Stimulated activated memory B cell treated with anti-CD40 and anti-IgM and Interleukin-4, amounts not matched to agents 10 μg/mL and 1 μg/mL and 100 μg/mL, for 72 hours (primary cell): ENCODE data around the gene CCDC110.
"Not testable (repeated sequence)": the region's sequence is repeated elsewhere in the genome, so short reads cannot be mapped to it uniquely, and the experiment has no call there.

Experiments
- ATAC-seq: fragments of 150-1000 bp; cut with Tn5 transposase; 2 replicates; pipeline ENCODE4 v1.10.0; 2021
- H3K27ac Mint-ChIP-seq: one replicate; pipeline ENCODE4 v1.8.0; 2022; ENCODE audit warnings: mild to moderate bottlenecking, mixed read lengths
- H3K27me3 Mint-ChIP-seq: one replicate; pipeline ENCODE4 v1.8.0; 2022; ENCODE audit warnings: mixed read lengths
- H3K36me3 Mint-ChIP-seq: one replicate; pipeline ENCODE4 v1.8.0; 2022; ENCODE audit warnings: mixed read lengths
- H3K4me1 Mint-ChIP-seq: one replicate; pipeline ENCODE4 v1.8.0; 2022; ENCODE audit warnings: mixed read lengths
- H3K4me3 Mint-ChIP-seq: one replicate; pipeline ENCODE4 v1.8.0; 2022; ENCODE audit warnings: mild to moderate bottlenecking, moderate library complexity, mixed read lengths
- H3K9me3 Mint-ChIP-seq: one replicate; pipeline ENCODE4 v1.8.0; 2022; ENCODE audit warnings: mixed read lengths

CCDC110 gene

DNA sequence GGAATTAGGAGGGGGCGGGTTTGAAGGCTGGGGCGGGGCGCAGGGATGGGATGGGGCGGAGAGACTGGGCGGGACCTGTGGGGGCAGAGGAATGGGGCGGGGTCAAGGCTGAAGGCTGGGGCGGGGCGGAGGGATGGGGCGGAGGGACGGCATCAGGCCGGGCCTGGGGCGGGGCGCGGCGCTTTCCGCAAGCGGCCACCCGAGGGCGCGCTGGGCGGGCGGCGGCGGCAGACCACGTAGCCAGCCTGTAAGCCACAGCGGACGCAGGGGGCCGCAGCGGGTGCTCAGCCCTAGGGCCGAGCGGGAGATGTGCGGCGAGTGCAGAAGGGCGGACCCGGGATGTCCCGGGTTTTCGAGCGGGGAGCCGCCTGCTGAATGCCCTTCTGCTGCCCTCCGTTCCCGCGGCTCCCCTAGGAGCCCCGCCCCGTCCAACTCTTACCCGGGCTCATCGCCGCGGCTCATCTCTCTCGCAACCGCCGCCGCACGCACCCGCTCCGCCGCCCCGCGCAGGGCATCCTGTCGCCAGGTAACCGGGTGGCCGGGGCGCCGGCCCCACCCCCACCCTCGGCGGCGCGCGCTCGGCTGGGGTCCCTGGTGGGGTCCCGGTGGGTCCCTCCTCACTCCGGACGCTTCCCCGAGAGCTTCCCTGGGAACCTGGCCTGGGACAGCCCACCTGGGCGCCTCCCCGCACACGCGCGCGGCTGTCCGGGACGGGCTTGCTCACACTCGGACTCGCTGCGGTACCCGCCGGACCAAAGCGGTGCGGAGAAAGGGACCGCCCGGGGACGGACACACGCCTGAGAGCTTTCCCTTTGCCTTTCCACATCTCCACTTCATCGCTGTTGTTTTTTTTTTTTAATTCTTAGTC, at the start of gene CCDC110:
CCDC110 (minus strand) TSS at position 499 of the 868 bp plus-strand sequence; CDS start at position 449, 50 bp downstream.
- Mint-ChIP-seq H3K4me1 (peaks cover 29% of the 10 kb centered on the region), H3K36me3 (no peaks in the 10 kb centered on the region), H3K27me3 (peaks cover 2% of the 10 kb centered on the region), H3K9me3 (no peaks in the 10 kb centered on the region), H3K4me3 (peak within 1 kb of the TSS; percentile 97), H3K27ac (peak within 1 kb of the TSS; percentile 92)
- peak; percentile 95 for ATAC-seq

DNA sequence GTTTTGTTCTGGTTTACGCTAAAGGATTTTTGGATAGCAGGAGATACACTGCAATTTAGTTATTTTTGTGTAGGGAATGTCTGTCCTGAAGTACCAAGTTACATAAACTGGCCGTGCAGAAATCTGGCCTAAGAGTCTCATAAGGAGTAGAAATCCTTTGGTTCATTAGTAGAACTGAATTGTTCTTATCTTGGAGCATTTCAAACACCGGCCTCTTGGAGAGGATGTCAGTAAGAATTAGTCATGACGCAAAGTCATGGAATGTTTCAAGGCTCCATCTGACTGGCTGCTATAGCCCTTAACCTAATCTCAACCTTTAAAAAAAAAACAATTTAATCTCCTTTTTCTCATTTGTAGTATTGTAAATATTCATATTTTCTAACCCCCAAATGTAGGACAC, 48.6 kb upstream of the CCDC110 start:
- H3K4me1 Mint-ChIP-seq = no peaks in the 10 kb centered on the region

DNA sequence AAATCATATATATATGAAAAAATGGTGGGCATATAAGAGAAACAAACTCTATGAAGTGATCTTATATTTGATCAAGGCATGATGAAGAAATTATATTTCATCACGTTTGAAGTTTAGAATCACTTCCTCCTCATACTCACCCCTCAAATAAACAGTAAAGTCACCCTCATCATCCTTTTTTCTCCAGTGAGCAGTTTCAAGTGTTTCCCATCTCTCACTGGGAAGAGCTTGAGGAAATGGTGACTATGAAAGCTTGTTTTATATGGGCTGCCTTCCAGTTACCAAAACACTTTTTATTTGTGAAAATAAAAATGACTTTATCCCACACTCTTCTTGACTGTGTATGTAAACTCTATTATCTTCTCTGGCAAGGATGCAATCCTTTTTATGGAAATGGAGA, 47.0 kb upstream of the CCDC110 start:
- H3K27ac Mint-ChIP-seq = no peak overlapping the region
- no peaks in the 10 kb centered on the region for H3K36me3 Mint-ChIP-seq
- H3K4me1 Mint-ChIP-seq = peaks cover 5% of the 10 kb centered on the region
- no peaks in the 10 kb centered on the region for H3K9me3 Mint-ChIP-seq
- ATAC-seq = no peak
- no peak overlapping the region for H3K4me3 Mint-ChIP-seq
- peaks cover 9% of the 10 kb centered on the region for H3K27me3 Mint-ChIP-seq

More for the DNA sequence above, 48.6 kb upstream of the CCDC110 start:
- no peaks in the 10 kb centered on the region for H3K9me3 Mint-ChIP-seq
- ATAC-seq = no peak
- H3K36me3 Mint-ChIP-seq = no peaks in the 10 kb centered on the region
- no peak overlapping the region for H3K27ac Mint-ChIP-seq
- H3K4me3 Mint-ChIP-seq = no peak overlapping the region
- no peaks in the 10 kb centered on the region for H3K27me3 Mint-ChIP-seq

DNA sequence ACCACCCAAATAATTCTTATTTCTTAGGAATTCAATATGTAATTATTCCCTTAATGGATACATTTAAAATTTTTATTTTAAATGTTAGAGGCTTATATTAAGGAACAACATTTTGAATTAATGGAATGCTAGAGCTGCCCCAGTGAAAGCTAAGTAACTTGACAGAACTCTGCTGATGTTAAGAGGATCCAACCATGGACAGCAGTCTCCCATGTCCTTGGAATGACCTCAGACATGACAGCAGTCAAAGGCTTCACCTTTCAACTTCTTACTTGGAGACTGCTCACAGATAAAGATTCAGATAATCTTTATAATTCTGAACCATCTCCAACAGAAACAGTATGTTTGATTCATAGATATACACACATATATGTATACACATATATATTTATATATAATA, 46.5 kb upstream of the CCDC110 start:
- H3K27me3 Mint-ChIP-seq = peaks cover 13% of the 10 kb centered on the region
- no peak overlapping the region for H3K27ac Mint-ChIP-seq
- H3K4me3 Mint-ChIP-seq = no peak overlapping the region
- no peaks in the 10 kb centered on the region for H3K36me3 Mint-ChIP-seq
- no peaks in the 10 kb centered on the region for H3K9me3 Mint-ChIP-seq
- peaks cover 9% of the 10 kb centered on the region for H3K4me1 Mint-ChIP-seq
- ATAC-seq = no peak

DNA sequence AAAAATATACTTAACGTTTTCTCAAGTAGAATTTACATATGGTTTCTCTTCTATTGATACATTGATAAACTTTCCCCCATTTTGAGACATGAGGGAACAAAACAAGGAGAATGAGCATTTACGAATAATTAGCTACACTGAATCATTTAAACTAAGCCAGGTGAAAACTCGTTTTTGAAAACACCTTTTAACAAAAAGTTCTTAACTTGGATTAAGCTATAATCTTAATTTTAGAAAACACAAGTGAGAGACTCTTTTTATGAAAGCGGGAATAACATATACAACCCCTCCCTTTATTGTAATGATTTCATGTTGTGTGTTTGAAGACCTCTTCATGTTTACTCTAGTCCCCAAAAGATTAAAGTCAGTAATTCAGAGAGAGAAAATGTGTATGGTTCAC, 43.7 kb upstream of the CCDC110 start:
- peaks cover 34% of the 10 kb centered on the region for H3K27me3 Mint-ChIP-seq
- H3K9me3 Mint-ChIP-seq = no peaks in the 10 kb centered on the region
- H3K4me3 Mint-ChIP-seq = no peak overlapping the region
- no peak for ATAC-seq
- no peaks in the 10 kb centered on the region for H3K36me3 Mint-ChIP-seq
- H3K27ac Mint-ChIP-seq = no peak overlapping the region
- peaks cover 11% of the 10 kb centered on the region for H3K4me1 Mint-ChIP-seq

DNA sequence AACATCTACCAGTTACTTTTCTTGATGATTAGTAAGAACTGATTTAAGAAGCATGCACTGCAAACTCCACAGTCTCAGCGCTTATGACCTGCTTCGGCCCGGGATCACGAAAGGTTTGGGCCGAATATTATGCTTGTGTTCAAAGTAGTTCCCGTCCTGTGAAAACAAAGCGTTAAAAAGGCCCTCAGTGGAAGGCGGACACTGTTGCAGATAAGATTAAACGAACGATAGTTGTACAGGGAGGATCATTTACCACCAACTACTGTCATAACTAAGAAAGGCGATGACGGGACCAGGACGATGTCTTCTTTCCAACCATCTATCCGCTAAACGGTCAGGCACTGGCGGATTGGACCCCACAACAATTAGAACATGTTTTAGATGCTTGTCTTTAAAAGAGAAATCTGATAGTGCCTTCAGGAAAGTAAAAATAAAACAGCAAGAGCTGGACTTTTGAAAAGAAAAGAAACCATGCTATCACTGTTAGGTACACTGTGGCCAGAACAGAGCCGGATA, 42.7 kb upstream of the CCDC110 start:
- Mint-ChIP-seq H3K4me3 (no peak overlapping the region), H3K36me3 (no peaks in the 10 kb centered on the region), H3K9me3 (no peaks in the 10 kb centered on the region), H3K4me1 (peaks cover 11% of the 10 kb centered on the region), H3K27me3 (peaks cover 34% of the 10 kb centered on the region), H3K27ac (no peak overlapping the region)
- no peak for ATAC-seq

DNA sequence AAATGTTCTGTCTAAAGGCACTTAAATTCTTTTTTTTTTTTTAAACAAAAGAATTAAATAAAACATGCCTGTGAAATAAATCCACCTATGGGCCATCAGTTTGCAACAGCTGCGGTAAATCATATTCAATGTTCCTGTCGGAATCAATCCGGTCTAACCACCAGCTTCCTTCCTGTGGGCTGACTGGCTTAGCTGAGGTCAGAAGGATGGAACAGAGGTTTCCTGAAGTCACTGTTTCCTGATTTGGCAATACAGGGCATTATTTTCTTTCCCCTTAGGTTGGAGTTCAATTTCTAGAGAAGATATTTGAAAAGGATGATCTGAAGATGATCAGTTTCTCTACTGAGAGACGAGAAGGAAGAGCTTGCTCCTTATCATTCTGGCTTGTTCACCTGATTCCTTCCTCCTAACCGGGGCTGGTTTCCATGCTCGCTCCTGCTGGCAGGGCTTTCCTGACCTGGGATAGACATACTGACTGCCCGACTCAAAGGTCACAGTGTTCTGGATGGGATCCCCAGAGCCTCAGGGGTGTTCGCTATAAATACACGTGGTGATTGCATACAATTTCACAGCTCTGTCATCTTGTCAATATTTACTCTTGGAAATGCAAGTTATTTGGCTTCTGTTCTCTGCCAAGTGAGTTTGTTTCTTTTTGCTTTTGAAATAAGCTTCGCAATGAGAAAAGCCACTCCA, 42.1 kb upstream of the CCDC110 start:
- no peak overlapping the region for H3K27ac Mint-ChIP-seq
- no peaks in the 10 kb centered on the region for H3K36me3 Mint-ChIP-seq
- peaks cover 11% of the 10 kb centered on the region for H3K4me1 Mint-ChIP-seq
- ATAC-seq = no peak
- H3K4me3 Mint-ChIP-seq = no peak overlapping the region
- H3K9me3 Mint-ChIP-seq = no peaks in the 10 kb centered on the region
- peaks cover 35% of the 10 kb centered on the region for H3K27me3 Mint-ChIP-seq

DNA sequence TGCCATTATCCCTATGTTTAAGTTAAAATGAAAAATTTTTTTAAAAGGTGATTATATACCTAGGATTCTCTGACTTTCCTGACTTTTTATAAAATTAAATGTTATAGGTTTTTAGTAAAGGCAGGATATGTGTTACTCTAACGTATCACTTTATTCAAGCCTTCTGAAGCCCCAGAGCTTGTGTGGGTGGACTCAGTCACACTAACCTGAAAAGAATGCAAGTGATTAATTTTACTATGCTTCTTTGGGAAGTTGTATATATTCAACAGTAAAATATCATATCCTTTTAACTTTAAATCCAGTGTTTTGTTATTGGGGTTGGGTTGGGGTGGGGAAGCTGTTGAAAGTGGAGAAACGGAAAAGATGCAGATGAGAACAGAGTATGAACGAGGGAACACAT, 41.0 kb upstream of the CCDC110 start:
- Mint-ChIP-seq H3K36me3 (no peaks in the 10 kb centered on the region), H3K4me1 (peaks cover 11% of the 10 kb centered on the region), H3K27ac (no peak overlapping the region), H3K9me3 (no peaks in the 10 kb centered on the region), H3K4me3 (no peak overlapping the region), H3K27me3 (peaks cover 42% of the 10 kb centered on the region)
- ATAC-seq = no peak

DNA sequence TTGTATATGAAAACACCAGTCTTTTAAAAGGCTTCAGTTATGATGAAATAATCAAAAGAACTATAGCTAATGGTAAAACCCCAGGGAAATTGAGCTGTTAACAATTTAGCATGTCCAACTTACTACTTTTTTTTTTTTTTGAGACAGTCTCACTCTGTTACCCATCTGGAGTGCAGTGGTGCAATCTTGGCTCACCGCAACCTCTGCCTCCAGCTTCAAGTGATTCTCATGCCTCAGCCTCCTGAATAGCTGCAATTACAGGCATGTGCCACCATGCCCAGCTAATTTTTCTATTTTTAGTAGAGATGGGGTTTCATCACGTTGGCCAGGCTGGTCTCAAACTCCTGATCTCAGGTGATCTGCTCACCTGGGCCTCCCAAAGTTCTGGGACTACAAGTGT, 39.7 kb upstream of the CCDC110 start:
- H3K9me3 Mint-ChIP-seq, ATAC-seq, H3K4me3 Mint-ChIP-seq, H3K27ac Mint-ChIP-seq, H3K36me3 Mint-ChIP-seq: not testable (repeated sequence)
- peaks cover 11% of the 10 kb centered on the region for H3K4me1 Mint-ChIP-seq
- H3K27me3 Mint-ChIP-seq = peaks cover 47% of the 10 kb centered on the region

DNA sequence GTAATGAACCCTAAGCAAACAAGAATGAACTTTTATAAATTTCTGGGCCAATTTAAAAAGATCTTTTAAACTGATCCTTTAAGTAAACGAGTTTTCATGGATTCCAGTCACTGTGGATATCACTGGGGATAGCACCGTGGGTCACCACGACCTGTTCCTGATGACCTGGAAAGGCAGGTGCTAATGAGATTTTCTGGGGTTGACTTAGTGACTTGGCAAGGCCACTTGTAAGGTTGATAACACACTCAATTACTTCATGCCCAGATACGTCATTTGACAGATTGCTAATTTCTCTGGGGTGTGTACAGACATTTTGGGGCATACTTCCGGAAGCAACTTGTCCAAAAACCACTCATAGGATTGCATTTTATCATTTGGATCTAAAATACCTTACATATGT, 39.3 kb upstream of the CCDC110 start:
- H3K27me3 Mint-ChIP-seq = peaks cover 52% of the 10 kb centered on the region
- ATAC-seq = no peak
- H3K27ac Mint-ChIP-seq = no peak overlapping the region
- no peaks in the 10 kb centered on the region for H3K9me3 Mint-ChIP-seq
- H3K4me3 Mint-ChIP-seq = no peak overlapping the region
- peaks cover 11% of the 10 kb centered on the region for H3K4me1 Mint-ChIP-seq
- no peaks in the 10 kb centered on the region for H3K36me3 Mint-ChIP-seq

DNA sequence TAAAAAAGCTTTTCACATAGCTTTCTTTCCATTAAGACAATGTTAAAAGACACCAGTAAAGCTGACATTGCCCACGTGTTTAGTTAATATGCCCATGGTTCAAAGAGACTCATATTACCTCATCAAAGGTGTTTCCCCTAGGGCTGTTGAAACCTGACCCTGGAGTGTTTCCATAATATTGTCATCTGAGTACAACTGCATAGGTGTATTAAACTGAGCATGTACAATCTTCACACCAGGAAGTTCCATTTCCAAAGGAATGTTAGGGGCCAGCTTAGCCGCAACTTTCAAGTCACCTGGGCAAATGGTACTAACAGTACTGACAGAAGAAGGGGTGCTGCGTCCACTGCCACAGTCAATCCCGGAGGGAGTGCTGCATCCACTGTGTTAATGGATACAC, 36.6 kb upstream of the CCDC110 start:
- H3K4me1 Mint-ChIP-seq = peaks cover 3% of the 10 kb centered on the region
- H3K27me3 Mint-ChIP-seq = peaks cover 57% of the 10 kb centered on the region
- no peaks in the 10 kb centered on the region for H3K36me3 Mint-ChIP-seq
- no peaks in the 10 kb centered on the region for H3K9me3 Mint-ChIP-seq
- H3K27ac Mint-ChIP-seq = no peak overlapping the region
- no peak for ATAC-seq
- no peak overlapping the region for H3K4me3 Mint-ChIP-seq

DNA sequence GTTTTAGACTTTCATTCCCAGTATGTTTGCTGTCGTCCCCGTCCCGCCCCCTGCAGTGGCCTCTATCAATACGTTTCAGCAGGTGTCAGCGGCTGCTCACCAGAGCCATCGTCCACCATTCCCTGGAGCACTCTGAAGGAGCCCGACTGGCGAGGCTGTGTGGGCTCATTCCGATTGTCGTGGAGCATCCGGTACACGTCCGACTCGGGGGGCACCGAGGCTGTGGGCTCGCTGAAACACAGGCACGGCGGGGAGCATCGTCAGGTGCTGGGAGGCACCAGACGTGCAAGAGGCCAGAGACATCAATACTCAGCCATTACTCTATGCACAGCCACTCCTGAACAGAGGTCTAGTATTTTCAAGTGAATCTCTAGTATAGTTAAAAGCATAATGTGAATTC, 34.9 kb upstream of the CCDC110 start:
- ATAC-seq = no peak
- Mint-ChIP-seq H3K4me3 (no peak overlapping the region), H3K4me1 (no peaks in the 10 kb centered on the region), H3K36me3 (no peaks in the 10 kb centered on the region), H3K27me3 (peaks cover 51% of the 10 kb centered on the region), H3K9me3 (no peaks in the 10 kb centered on the region), H3K27ac (no peak overlapping the region)

DNA sequence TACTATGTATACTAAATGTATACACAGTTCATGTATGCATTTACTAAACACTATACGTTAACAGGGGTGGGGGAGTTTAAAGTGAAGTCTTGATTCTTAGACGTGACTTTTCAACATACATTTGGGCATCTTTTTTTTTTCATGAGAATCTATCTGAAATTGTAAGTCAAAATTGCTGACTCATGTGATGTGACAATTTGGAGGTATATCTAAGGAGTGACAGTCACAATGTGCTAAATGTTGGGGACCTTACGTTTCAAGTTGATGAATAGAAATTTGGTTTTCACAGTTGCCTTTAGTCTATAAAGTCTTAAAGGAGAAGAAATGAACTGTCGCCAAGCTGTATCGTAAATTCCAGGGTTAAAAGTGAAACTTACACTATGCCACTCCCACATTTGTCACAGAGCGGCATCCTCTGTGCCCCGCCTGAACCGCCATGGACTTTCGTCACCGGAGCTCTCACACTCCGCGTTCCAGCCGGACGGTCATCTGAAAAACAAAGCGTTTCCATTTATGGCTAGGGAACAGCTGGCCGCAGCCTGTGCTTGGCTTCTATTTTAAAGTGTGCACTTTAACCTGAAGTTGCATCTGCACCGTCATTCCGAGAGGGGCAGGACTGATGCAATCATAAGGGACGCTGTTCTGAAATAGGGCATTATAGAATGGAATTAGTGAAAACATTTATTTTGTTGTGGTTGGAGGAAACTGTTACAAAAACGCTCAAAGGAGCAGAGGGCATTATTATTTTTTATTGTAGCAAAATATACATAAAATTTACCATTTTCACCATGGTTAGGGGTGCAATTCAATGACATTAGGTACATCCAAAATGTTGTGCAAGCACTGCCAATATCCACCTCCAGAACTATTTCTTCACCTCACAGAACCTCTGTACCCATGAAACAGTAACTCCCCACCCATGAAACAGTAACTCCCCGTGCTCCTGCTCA, 32.8 kb upstream of the CCDC110 start:
- peaks cover 63% of the 10 kb centered on the region for H3K27me3 Mint-ChIP-seq
- peaks cover 7% of the 10 kb centered on the region for H3K36me3 Mint-ChIP-seq
- H3K4me1 Mint-ChIP-seq = no peaks in the 10 kb centered on the region
- H3K9me3 Mint-ChIP-seq = peaks cover 9% of the 10 kb centered on the region
- no peak overlapping the region for H3K4me3 Mint-ChIP-seq
- no peak overlapping the region for H3K27ac Mint-ChIP-seq
- ATAC-seq = no peak

DNA sequence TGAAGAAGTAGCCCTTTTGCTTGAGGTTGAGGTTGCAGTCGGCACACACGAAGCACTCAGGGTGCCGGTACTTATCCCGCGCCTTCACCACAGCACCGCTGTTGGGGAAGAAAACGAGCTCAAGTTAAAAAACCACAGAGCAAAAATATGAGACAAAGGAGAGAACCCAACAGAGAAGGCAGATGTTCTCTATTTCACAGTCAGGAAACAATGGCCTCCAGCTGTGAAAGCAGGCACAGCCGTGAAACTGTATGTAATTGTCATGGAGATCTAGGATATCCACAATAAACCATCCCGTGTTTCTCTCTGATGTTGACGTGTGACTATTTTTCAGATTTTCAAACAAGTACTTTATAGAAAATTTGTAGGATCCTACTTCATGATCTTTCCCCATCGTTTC, 30.9 kb upstream of the CCDC110 start:
- Mint-ChIP-seq H3K9me3 (peaks cover 9% of the 10 kb centered on the region), H3K4me3 (no peak overlapping the region), H3K27ac (no peak overlapping the region), H3K36me3 (peaks cover 7% of the 10 kb centered on the region), H3K27me3 (peaks cover 55% of the 10 kb centered on the region), H3K4me1 (no peaks in the 10 kb centered on the region)
- no peak for ATAC-seq

DNA sequence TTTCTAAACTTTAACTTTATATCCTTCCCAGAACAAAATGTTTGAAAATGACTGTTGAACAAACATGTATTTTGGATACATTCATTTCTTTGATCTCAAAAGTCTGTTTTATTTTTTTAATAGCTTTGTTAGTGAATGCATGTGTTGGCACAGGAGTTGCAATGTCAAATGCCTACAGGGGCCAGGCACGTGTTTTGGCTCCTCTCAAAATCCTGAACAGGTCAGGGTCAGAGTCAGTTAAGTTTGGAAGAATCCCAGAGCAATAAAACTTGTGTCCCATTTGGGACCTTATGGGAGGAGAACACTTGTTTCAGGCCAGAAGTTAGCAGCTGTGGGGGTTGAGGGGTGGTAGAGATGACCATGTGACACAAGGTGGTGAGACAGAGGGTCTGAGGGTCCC, 29.0 kb upstream of the CCDC110 start:
- Mint-ChIP-seq H3K27me3 (peaks cover 48% of the 10 kb centered on the region), H3K36me3 (peaks cover 7% of the 10 kb centered on the region), H3K9me3 (peaks cover 9% of the 10 kb centered on the region), H3K27ac (no peak overlapping the region), H3K4me3 (no peak overlapping the region), H3K4me1 (no peaks in the 10 kb centered on the region)
- no peak for ATAC-seq
